Lower leg skin (tissue), 4 donors: ENCODE measurements around the gene POFUT2. TPM values are rescaled to one million over a fixed set of nuclear protein-coding genes. Genes with fewer than 3 reads are reported as not detected.

Source experiments
- DNase-seq, 2 donors: peaks; one replicate each; pipeline ENCODE4 v3.0.0-alpha.2; 2019; ENCODE audit warnings: low spot score in 2 of 2
- H3K4me3 ChIP-seq: fragments of 200-600 bp; sonication (generic); 2 replicates; pipeline ENCODE4 v1.5.1; 2017; ENCODE audit warnings: mild to moderate bottlenecking, low read depth; ENCODE audit not compliant: poor library complexity, severe bottlenecking
- CTCF ChIP-seq, 3 donors: fragments of 450-650 bp; IDR thresholded peaks; one replicate each; pipeline ENCODE4 v1.5.1; 2016; ENCODE audit warnings: antibody characterized with exemption in 3 of 3, mild to moderate bottlenecking in 3 of 3, moderate library complexity in 2 of 3
- POLR2A ChIP-seq, 2 donors: fragments of 450-650 bp; IDR thresholded peaks; one replicate each; pipeline ENCODE4 v1.6.1; 2016 to 2017; ENCODE audit warnings: antibody characterized with exemption in 2 of 2, mild to moderate bottlenecking in 1 of 2, moderate library complexity in 1 of 2
- WGBS, 2 donors: methylation state at CpG; one replicate each; pipeline ENCODE4 v1.1.5; 2018; 5-methylcytosine and 5-hydroxymethylcytosine counted together
- intact Hi-C: fragments of 100-400 bp; cut with DNase I; formaldehyde crosslinking; loops from one replicate; pipeline ENCODE4 v1.15.0; 2023; ENCODE audit warnings: low total_unique reads
- total RNA-seq, 4 donors: library from RNA; depleted of rRNA; stranded (reverse); fragments of >200 nt; gene quantifications; one replicate each; pipeline ENCODE4 v1.1.0, GENCODE V29; 2016

The POFUT2 gene
- total RNA-seq, 4 donors from 2014 or later: 15.0 to 22.1 (median 18.9) TPM

GRCh38 chr21:45289655-45290515, 2.2 kb upstream of the POFUT2 start:
- peak in 1 of 2 donors; percentile 78 for DNase-seq
- TF ChIP-seq POLR2A (IDR thresholded peaks at IDR 0.05) (no peak), CTCF (IDR thresholded peaks at IDR 0.05) (no peak)
- no peak overlapping the region for H3K4me3 ChIP-seq
- 89 to 91% methylated on average over 19 of the region's 19 CpGs for WGBS, 2 donors
- intact Hi-C loops: loop anchor here (2.0 kb wide), 1 partner anchor 149 kb away; no protein-coding TSS in a partner anchor

GRCh38 chr21:45289134-45289533, 1.4 kb upstream of the POFUT2 start:
- WGBS, 2 donors: 73 to 74% methylated on average over 3 of the region's 3 CpGs
- TF ChIP-seq CTCF (IDR thresholded peaks at IDR 0.05) (no peak), POLR2A (IDR thresholded peaks at IDR 0.05) (no peak)
- intact Hi-C loops: no loop called here
- no peak overlapping the region for H3K4me3 ChIP-seq
- peak in 1 of 2 donors; percentile 74 for DNase-seq

- peak in 1 of 2 donors; percentile 87 for DNase-seq
- 3 to 18% methylated on average over 11 to 16 of the region's 34 CpGs for WGBS, 2 donors
- TF ChIP-seq POLR2A (IDR thresholded peaks at IDR 0.05): no peak
- no peak for TF ChIP-seq CTCF (IDR thresholded peaks at IDR 0.05)
- peak overlapping the region; percentile 55 for H3K4me3 ChIP-seq
- intact Hi-C loops: no loop called here
Measured at GRCh38 chr21:45288441-45288841, 746 bp upstream of the POFUT2 start.

GRCh38 chr21:45286671-45287437, 841 bp downstream of the POFUT2 start:
- intact Hi-C loops: no loop called here
- peak in 1 of 2 donors; percentile 82 for DNase-seq
- no peak overlapping the region for H3K4me3 ChIP-seq
- WGBS, 2 donors: 10 to 15% methylated on average over 38 to 45 of the region's 54 CpGs
- TF ChIP-seq CTCF (IDR thresholded peaks at IDR 0.05) (no peak), POLR2A (IDR thresholded peaks at IDR 0.05) (no peak)

GRCh38 chr21:45285266-45285931, 2.3 kb downstream of the POFUT2 start:
- 91 to 95% methylated on average over 28 of the region's 28 CpGs for WGBS, 2 donors
- TF ChIP-seq POLR2A (IDR thresholded peaks at IDR 0.05) (no peak), CTCF (IDR thresholded peaks at IDR 0.05) (no peak)
- DNase-seq: peak in 1 of 2 donors; percentile 76
- H3K4me3 ChIP-seq: no peak overlapping the region
- intact Hi-C loops: no loop called here
